K562 (cell line): Measurements from ENCODE around the gene PKLR.

Source experiments
- CTCF ChIP-seq, 3 experiments: IDR thresholded peaks in 2 of 3; conservative IDR thresholded peaks in 1 of 3; 2 replicates each; pipeline ENCODE4 v1.5.1; 2011 to 2012; ENCODE audit warnings: low read length in 3 of 3, mild to moderate bottlenecking in 3 of 3, control low read depth in 2 of 3, improper control_type of control experiment in 1 of 3, inconsistent platforms in 1 of 3, low read depth in 1 of 3, mixed read lengths in 1 of 3, moderate library complexity in 1 of 3; ENCODE audit not compliant: insufficient read depth in 2 of 3
- NRF1 ChIP-seq, 2 experiments: fragments of 450-650 bp; IDR thresholded peaks in 1 of 2; conservative IDR thresholded peaks in 1 of 2; 2 replicates each; pipeline ENCODE4 v1.6.1; 2014; ENCODE audit warnings: mild to moderate bottlenecking in 2 of 2

- TF ChIP-seq CTCF (IDR thresholded peaks at IDR 0.05 in 2 of 3, conservative IDR thresholded peaks at IDR 0.05 in 1 of 3; ENCODE audit: insufficient read depth in 2 of 3, low read depth in 1 of 3, low read length in 3 of 3) (no peak), NRF1 (conservative IDR thresholded peaks at IDR 0.05 in 1 of 2, IDR thresholded peaks at IDR 0.05 in 1 of 2) (no peak)
Measured at GRCh38 chr1:155247667-155248553, 53.3 kb downstream of the PKLR start.
